Stimulated activated CD4-positive, alpha-beta T cell treated with anti-CD3 and anti-CD28 coated beads, Interleukin-12 subunit alpha, Interleukin-12 subunit beta, amount 100 ng/mL, for 48 hours (primary cell): ENCODE results near the gene CFAP61.
"Not testable (repeated sequence)": the region's sequence is repeated elsewhere in the genome, so short reads cannot be mapped to it uniquely, and the experiment has no call there.

Experiments used
- DNase-seq, 3 donors: peaks; one replicate each; pipeline ENCODE4 v3.0.0-alpha.2; 2020; ENCODE audit warnings: low read depth in 2 of 3, low spot score in 1 of 3

Gene CFAP61

GRCh38 chr20:20312562-20312961, 260.2 kb downstream of the CFAP61 start:
- no peak for DNase-seq

- no peak for DNase-seq
Measured at GRCh38 chr20:20317195-20317594, 264.9 kb downstream of the CFAP61 start.

- no peak for DNase-seq
Measured at GRCh38 chr20:20317621-20318364, 265.5 kb downstream of the CFAP61 start.

DNA sequence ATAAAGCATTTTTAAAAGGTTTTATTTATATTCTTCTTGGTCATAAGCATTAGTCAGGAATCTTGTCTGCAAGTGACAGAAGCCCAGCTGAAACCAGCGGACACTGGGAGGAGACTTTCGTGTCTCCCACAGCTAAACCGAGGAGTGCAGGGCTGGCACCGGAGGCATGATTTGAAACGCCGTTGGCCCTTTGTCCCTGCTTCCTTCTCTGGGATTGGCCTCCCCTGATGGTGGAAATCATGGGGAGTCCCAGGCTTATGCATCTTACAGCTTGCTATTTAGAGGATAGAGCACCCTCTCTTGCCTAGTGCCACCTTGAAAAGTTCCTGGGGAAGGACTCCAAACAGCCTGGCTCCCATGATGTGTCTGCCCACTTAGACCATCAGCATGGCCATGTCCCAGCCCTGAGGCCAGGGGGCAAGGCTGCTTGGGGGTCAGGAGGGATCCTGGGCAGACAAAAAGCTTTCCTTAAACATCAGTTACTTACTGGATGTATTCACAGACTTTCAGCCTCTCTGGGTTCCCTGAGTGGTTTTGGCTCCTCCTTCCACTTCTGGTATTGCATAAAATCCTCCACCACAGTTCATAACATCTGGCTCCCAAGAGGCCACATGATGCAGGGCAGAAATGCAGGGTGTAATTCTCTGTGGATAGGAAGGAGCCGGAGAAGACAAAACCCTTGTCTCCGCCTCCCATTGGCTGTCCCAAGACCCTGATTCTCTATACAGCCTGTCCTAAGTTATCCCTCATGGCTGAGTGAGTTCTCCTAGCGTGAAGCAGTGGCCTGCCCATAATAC, 266.2 kb downstream of the CFAP61 start:
- DNase-seq: no peak

DNA sequence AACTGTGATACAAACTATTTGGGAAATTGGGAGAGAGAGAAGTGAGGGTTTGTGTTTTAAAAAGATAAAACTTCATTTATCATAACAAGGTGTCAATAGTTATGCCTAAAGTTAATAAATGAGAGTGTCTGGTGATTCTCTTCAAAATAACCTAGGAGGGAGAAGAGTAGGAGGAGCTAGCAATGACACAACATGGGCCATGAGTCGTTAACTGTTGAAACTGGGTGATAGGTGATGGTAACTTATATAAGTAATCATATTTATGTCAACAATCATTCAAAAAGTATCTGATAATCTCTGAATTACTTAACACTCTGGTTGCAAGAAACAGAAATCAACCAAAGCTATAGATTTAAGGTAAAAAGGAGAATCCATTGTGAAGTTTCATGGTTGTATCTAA, 268.8 kb downstream of the CFAP61 start:
- DNase-seq: no peak

DNA sequence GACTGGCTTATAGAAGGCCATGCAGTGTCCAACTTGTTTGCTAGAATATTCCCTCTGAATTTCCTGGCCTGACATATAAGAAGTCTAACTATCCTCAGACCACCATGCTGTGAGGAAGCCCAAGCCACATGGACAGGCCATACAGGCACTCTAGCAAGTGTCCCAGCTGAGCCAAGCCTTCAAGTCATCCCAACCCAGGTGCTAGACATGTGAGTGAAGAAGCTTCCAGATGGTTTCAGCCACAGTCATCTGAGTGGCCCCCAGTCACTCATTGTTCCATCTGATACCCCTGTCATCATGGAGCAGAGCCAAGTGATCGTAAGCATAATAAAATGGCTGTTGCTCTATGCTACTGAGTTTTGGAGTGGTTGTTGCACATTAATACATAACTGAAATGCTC, 269.6 kb downstream of the CFAP61 start:
- DNase-seq: no peak

- DNase-seq: no peak
Measured at GRCh38 chr20:20322912-20323311, 270.6 kb downstream of the CFAP61 start.

DNA sequence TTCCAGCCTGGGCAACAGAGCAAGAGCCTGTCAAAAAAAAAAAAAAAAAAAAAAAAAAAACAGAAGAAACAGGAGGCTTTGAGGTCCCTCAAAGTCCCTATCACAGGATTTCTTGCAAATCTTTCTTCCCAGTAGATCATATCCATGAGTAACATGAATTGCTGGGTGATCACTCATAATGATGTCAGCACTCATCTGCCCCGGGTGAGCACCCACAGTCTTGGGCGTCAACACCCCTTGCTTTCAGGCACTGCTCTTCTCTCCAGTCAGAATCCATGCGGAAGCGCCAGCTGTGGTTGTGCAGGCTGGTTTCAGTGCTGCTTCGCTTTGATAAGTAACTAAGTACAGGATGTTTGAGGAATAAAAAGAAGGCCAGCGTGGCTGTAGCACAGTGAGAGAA, 275.4 kb downstream of the CFAP61 start:
- no peak for DNase-seq

DNA sequence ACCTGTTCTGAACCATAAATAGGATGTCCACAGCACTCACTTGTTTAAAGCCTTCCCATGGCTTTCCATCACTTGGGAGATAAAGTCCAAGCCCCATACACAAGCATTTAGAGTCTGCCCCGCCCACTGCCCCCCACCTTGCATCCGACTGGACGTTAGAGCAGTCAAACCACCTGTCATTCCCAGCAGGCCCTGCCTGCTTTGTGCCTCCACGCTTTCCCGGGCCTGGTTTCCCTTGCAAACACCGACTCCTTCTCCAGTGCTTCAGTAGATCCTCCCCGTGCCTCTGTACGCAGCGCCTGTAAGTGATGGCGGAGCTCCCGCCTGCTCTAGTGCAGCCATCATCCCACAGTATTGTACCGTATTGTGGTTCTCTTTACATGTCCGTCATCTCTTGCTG, 277.2 kb downstream of the CFAP61 start:
- no peak for DNase-seq

- no peak for DNase-seq
Measured at GRCh38 chr20:20331156-20331555, 278.8 kb downstream of the CFAP61 start.

DNA sequence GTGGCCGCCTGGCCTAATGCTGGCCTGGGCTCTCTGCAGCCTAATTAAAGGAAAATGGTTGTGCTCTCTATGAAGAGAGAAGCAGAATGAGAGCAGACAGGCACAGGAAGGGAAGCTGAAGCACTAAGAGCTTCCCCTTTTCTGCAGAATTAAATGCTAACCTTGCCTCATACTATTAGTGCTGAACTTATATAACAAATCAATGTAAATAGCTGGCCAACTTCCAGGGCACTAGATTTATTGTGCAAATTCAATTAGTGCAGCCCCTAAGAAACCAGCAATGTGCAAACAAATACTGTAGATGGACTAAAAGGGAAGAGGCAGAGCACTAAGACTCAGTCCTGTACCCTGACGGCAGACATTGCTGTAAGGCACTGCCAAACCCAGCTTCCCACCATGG, 279.5 kb downstream of the CFAP61 start:
- DNase-seq: no peak

GRCh38 chr20:20333866-20334265, 281.5 kb downstream of the CFAP61 start:
- no peak for DNase-seq

DNA sequence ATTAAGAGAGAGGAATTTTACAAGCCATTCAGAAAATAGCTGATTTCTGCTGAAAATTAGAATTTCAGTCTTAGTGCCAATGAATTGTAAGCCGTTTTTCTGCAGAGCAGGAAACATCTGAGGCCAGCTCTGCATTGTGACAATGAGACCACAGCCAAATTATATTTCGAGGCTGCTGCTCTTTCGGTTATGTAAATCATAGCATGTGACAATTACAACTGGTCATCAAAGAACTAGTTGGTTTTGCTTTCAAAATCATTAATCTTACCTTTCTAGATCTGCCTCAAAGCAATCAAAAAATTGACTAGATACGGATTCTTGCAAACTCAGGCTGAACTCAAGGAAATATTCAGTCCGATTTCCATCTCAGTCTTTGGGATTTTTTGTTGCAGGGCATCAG, 282.2 kb downstream of the CFAP61 start:
- DNase-seq: no peak

- no peak for DNase-seq
Measured at GRCh38 chr20:20338133-20338730, 285.9 kb downstream of the CFAP61 start.

- DNase-seq: no peak
Measured at GRCh38 chr20:20340443-20340842, 288.1 kb downstream of the CFAP61 start.

DNA sequence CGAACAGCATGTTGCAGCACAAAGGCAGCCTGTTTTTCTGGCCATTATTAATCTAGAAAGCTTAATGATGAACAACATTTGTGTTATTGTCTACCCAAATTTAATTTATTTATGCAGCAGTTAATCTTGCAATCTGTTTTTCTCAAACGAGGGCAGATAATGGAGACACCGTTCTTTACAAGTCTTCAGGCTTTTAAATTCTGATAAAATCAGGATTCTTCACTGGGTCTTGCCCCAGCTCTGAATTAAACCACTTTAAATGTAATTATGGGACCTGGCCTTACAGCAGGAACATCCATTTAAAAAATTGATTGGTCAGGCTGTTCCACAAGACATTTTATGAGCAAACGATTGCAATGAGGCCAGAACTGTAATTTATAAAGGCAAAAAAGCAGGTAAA, 289.0 kb downstream of the CFAP61 start:
- DNase-seq: no peak

DNA sequence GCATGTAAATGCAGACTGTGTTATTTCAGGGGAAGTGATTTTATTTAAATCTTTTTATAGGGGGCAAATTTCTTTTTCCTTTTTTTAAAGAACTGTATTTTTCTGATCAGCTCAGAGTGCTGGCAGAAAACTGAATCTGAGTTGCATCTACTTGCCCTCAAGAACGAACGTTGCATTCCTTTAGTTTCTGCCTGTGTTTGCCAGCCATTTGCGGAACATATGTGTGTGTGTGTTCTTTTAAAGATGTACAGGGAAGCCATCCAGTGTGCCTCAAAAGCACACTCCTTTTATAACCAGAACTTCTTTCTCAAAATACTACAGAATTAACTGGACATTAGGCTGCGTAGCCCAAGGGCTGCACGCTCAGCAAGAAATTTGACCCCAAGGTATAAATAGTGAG, 289.7 kb downstream of the CFAP61 start:
- DNase-seq: no peak

- no peak for DNase-seq
Measured at GRCh38 chr20:20343932-20344331, 291.6 kb downstream of the CFAP61 start.

- DNase-seq: no peak
Measured at GRCh38 chr20:20344476-20344875, 292.1 kb downstream of the CFAP61 start.

DNA sequence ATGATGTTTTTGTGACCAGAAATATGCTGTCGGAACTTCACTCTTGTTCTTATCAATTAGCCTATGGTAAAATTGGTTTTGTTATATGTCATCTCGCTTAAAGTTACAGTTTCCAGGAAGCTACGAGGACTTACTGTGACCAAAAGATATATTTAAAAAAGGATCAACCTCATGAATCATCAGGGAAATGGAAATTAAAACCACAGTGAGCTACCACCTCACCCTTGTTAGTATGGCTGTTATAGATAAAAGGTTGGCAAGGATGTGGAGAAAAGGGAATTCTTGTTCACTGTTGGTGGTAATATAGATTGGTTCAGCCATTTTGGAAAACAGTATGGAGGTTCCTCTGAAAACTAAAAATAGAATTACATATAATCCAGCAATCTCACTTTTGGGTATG, 301.2 kb downstream of the CFAP61 start:
- no peak for DNase-seq

- not testable (repeated sequence) for DNase-seq
Measured at GRCh38 chr20:20355503-20355902, 303.2 kb downstream of the CFAP61 start.

DNA sequence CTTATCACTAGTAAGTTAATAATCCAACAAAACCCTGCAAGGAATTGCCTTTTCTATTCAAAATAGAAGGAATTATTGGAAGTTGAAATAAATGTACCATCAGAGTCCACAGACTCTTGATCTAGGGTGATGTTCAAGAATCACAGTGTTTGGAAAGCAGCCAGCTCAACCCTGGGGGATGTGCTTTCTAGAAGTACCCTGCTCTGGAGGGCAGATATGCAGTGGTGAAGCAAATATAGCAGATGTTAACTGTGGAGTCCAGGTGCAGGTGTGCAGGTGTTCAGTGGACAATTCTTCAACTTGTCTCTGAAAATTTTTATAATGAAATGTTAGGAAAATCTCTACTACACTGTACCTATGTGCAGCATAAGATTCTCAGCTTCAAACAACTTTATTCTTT, 306.5 kb downstream of the CFAP61 start:
- DNase-seq: no peak
